Neural progenitor cell (in vitro differentiated cells): Measurements from ENCODE around the gene PCSK5.

ENCODE experiments used
- CTCF ChIP-seq: fragments of 200-600 bp; sonication (generic); IDR thresholded peaks from 2 replicates; pipeline ENCODE4 v1.5.1; 2017; ENCODE audit warnings: antibody characterized with exemption, mild to moderate bottlenecking
- EZH2 ChIP-seq: fragments of 200-600 bp; sonication (generic); IDR thresholded peaks from 2 replicates; pipeline ENCODE4 v1.6.1; 2017; ENCODE audit warnings: antibody characterized with exemption, mild to moderate bottlenecking, moderate library complexity

- TF ChIP-seq CTCF (no peak), EZH2 (no peak)
Observed at GRCh38 chr9:76025286-76025685, 134.8 kb downstream of the PCSK5 start.
